ENCODE results near the gene ADCK1. TPM values are rescaled to one million over a fixed set of nuclear protein-coding genes. Genes with fewer than 3 reads are reported as not detected.

The ADCK1 gene
- total and polyA plus RNA-seq, 2 of the 13 experiments (the other 11 are each of a cell fraction or from before 2014, with no cell fraction given) = 3.9 to 6.3 TPM

DNA sequence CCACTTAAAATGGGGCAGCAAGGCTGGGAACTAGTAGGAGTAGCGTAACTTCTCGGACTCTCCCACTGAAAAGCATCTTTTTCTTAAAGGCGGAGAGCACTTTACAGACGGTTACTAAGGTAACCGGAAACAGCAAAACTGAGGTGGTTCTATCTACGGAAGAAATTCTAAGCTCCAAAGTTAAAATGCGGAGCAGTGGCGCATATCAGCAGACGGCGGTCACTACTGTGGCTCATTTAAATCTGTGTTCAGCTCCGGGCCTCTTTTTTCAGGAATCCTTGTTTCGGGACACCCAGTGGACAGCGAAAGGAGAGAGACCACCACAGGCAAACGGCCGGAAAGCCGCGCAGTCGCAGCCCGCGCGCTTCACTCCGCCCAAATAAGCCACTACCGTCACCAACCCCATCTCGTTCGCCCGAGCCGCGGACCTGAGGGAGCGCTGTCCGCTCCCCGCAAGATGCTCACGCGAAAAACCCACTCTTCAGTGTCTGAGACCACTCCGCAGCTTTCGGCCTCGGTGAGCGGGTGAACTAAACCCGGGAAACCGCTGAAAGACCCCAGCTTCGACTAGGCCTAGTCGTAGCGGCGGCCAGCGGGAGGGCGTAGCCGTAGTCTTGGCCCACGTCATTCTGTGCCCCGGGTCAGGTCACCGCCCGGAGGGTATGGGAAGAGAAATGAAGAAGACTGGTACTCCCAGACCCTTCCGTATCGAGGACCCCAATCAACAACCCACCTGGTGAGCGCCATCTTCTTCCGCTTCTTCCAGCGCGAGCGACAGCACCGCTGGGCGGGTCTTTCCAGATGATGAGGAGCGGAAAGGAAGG is 39.3 kb upstream of the ADCK1 start, which contains the start of gene SNW1 (continued):
- TF ChIP-seq, protein P1, sequence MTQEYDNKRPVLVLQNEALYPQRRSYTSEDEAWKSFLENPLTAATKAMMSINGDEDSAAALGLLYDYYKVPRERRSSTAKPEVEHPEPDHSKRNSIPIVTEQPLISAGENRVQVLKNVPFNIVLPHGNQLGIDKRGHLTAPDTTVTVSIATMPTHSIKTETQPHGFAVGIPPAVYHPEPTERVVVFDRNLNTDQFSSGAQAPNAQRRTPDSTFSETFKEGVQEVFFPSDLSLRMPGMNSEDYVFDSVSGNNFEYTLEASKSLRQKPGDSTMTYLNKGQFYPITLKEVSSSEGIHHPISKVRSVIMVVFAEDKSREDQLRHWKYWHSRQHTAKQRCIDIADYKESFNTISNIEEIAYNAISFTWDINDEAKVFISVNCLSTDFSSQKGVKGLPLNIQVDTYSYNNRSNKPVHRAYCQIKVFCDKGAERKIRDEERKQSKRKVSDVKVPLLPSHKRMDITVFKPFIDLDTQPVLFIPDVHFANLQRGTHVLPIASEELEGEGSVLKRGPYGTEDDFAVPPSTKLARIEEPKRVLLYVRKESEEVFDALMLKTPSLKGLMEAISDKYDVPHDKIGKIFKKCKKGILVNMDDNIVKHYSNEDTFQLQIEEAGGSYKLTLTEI (CRISPR knock-in tag; conservative IDR thresholded peaks at IDR 0.05) = no peak
- TF ChIP-seq, protein P2, sequence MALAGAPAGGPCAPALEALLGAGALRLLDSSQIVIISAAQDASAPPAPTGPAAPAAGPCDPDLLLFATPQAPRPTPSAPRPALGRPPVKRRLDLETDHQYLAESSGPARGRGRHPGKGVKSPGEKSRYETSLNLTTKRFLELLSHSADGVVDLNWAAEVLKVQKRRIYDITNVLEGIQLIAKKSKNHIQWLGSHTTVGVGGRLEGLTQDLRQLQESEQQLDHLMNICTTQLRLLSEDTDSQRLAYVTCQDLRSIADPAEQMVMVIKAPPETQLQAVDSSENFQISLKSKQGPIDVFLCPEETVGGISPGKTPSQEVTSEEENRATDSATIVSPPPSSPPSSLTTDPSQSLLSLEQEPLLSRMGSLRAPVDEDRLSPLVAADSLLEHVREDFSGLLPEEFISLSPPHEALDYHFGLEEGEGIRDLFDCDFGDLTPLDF (CRISPR knock-in tag; IDR thresholded peaks at IDR 0.05) = no peak
- TF ChIP-seq NRL (CRISPR knock-in tag; IDR thresholded peaks at IDR 0.05; ENCODE audit: borderline replicate concordance) (peak; percentile 84; the same call in 1 of the 2 replicates), ZC3H4 (CRISPR knock-in tag; IDR thresholded peaks at IDR 0.05; ENCODE audit: borderline replicate concordance) (no peak), FOXC1 (CRISPR knock-in tag; IDR thresholded peaks at IDR 0.05; ENCODE audit: borderline replicate concordance) (peak; percentile 87), ZSCAN31 (CRISPR knock-in tag; IDR thresholded peaks at IDR 0.05; ENCODE audit: low read depth) (no peak), SKI (IDR thresholded peaks at IDR 0.05; ENCODE audit: partially characterized antibody) (no peak), CREM (IDR thresholded peaks at IDR 0.05) (no peak), CREM (CRISPR knock-in tag; IDR thresholded peaks at IDR 0.05) (no peak), ZNF501 (CRISPR knock-in tag; IDR thresholded peaks at IDR 0.05) (peak; percentile 88), ELF1 (CRISPR knock-in tag; IDR thresholded peaks at IDR 0.05) (peak; percentile 84), ZNF230 (CRISPR knock-in tag; IDR thresholded peaks at IDR 0.05) (peak; percentile 63; the same call in 1 of the 2 replicates), HOXA3 (CRISPR knock-in tag; IDR thresholded peaks at IDR 0.05) (peak; percentile 17; the same call in 1 of the 2 replicates)
- TF ChIP-seq, protein P3, sequence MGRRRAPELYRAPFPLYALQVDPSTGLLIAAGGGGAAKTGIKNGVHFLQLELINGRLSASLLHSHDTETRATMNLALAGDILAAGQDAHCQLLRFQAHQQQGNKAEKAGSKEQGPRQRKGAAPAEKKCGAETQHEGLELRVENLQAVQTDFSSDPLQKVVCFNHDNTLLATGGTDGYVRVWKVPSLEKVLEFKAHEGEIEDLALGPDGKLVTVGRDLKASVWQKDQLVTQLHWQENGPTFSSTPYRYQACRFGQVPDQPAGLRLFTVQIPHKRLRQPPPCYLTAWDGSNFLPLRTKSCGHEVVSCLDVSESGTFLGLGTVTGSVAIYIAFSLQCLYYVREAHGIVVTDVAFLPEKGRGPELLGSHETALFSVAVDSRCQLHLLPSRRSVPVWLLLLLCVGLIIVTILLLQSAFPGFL (CRISPR knock-in tag; IDR thresholded peaks at IDR 0.05) = no peak
- TF ChIP-seq, protein P4, sequence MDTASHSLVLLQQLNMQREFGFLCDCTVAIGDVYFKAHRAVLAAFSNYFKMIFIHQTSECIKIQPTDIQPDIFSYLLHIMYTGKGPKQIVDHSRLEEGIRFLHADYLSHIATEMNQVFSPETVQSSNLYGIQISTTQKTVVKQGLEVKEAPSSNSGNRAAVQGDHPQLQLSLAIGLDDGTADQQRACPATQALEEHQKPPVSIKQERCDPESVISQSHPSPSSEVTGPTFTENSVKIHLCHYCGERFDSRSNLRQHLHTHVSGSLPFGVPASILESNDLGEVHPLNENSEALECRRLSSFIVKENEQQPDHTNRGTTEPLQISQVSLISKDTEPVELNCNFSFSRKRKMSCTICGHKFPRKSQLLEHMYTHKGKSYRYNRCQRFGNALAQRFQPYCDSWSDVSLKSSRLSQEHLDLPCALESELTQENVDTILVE (CRISPR knock-in tag; IDR thresholded peaks at IDR 0.05) = peak; percentile 60; the same call in 1 of the 2 replicates
- TF ChIP-seq, protein P5, sequence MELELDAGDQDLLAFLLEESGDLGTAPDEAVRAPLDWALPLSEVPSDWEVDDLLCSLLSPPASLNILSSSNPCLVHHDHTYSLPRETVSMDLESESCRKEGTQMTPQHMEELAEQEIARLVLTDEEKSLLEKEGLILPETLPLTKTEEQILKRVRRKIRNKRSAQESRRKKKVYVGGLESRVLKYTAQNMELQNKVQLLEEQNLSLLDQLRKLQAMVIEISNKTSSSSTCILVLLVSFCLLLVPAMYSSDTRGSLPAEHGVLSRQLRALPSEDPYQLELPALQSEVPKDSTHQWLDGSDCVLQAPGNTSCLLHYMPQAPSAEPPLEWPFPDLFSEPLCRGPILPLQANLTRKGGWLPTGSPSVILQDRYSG (CRISPR knock-in tag; IDR thresholded peaks at IDR 0.05) = no peak
- TF ChIP-seq, protein P6, sequence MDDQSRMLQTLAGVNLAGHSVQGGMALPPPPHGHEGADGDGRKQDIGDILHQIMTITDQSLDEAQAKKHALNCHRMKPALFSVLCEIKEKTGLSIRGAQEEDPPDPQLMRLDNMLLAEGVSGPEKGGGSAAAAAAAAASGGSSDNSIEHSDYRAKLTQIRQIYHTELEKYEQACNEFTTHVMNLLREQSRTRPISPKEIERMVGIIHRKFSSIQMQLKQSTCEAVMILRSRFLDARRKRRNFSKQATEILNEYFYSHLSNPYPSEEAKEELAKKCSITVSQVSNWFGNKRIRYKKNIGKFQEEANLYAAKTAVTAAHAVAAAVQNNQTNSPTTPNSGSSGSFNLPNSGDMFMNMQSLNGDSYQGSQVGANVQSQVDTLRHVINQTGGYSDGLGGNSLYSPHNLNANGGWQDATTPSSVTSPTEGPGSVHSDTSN (CRISPR knock-in tag; IDR thresholded peaks at IDR 0.05; ENCODE audit: borderline replicate concordance) = no peak
- TF ChIP-seq, protein P7, sequence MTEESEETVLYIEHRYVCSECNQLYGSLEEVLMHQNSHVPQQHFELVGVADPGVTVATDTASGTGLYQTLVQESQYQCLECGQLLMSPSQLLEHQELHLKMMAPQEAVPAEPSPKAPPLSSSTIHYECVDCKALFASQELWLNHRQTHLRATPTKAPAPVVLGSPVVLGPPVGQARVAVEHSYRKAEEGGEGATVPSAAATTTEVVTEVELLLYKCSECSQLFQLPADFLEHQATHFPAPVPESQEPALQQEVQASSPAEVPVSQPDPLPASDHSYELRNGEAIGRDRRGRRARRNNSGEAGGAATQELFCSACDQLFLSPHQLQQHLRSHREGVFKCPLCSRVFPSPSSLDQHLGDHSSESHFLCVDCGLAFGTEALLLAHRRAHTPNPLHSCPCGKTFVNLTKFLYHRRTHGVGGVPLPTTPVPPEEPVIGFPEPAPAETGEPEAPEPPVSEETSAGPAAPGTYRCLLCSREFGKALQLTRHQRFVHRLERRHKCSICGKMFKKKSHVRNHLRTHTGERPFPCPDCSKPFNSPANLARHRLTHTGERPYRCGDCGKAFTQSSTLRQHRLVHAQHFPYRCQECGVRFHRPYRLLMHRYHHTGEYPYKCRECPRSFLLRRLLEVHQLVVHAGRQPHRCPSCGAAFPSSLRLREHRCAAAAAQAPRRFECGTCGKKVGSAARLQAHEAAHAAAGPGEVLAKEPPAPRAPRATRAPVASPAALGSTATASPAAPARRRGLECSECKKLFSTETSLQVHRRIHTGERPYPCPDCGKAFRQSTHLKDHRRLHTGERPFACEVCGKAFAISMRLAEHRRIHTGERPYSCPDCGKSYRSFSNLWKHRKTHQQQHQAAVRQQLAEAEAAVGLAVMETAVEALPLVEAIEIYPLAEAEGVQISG (CRISPR knock-in tag; IDR thresholded peaks at IDR 0.05) = peak; percentile 78; the same call in 1 of the 2 replicates

Measured in HepG2 (cell line).